Measurements from ENCODE around the gene COMTD1.

DNA sequence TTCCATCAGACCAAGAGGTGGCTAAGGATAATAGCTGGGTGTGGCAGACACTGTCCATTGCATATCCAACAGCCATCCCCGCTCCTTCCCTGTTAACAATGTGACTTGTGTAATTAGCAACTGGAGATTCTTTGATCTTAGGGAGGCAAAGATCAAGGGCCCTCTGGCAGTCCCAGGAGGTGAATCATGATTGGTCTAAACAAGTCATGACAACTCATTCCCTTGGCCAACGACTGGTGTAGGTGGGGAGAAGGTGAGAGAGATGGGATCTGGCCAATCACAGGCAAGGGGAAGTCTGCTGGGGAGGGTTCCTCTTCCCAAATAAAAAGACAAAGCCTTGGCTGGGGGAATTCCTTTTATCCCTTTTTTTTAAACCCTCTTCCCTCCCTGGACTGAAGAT is 46.2 kb upstream of the COMTD1 start:
- TF ChIP-seq FOSL2 (CRISPR knock-in tag; IDR thresholded peaks at IDR 0.05) (0 out of 2 replicates have a peak, but pooled peaks have one; percentile 33), BRCA1 (CRISPR knock-in tag; IDR thresholded peaks at IDR 0.05) (no peak), ZNF570 (CRISPR knock-in tag; IDR thresholded peaks at IDR 0.05; ENCODE audit: borderline replicate concordance) (no peak), POLR2AphosphoS2 (IDR thresholded peaks at IDR 0.05; ENCODE audit: low read depth, low read length) (no peak), TBP (CRISPR knock-in tag; IDR thresholded peaks at IDR 0.05) (no peak), IKZF4 (CRISPR knock-in tag; IDR thresholded peaks at IDR 0.05; ENCODE audit: borderline replicate concordance, low read depth, not compliant biosample characterization) (no peak), ERF (CRISPR knock-in tag; IDR thresholded peaks at IDR 0.05) (no peak), FOXJ3 (CRISPR knock-in tag; IDR thresholded peaks at IDR 0.05; ENCODE audit: borderline replicate concordance) (no peak), EP300 (IDR thresholded peaks at IDR 0.05; ENCODE audit: low read depth in 2 of 2, low read length in 2 of 2) (no peak), EP300 (CRISPR knock-in tag; IDR thresholded peaks at IDR 0.05; ENCODE audit: borderline replicate concordance) (no peak), SAP130 (CRISPR knock-in tag; IDR thresholded peaks at IDR 0.05; ENCODE audit: low read depth) (no peak), ZBTB7B (CRISPR knock-in tag; IDR thresholded peaks at IDR 0.05) (no peak)
- TF ChIP-seq, protein P1, sequence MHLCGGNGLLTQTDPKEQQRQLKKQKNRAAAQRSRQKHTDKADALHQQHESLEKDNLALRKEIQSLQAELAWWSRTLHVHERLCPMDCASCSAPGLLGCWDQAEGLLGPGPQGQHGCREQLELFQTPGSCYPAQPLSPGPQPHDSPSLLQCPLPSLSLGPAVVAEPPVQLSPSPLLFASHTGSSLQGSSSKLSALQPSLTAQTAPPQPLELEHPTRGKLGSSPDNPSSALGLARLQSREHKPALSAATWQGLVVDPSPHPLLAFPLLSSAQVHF (CRISPR knock-in tag; IDR thresholded peaks at IDR 0.05) = no peak
- TF ChIP-seq, protein P2, sequence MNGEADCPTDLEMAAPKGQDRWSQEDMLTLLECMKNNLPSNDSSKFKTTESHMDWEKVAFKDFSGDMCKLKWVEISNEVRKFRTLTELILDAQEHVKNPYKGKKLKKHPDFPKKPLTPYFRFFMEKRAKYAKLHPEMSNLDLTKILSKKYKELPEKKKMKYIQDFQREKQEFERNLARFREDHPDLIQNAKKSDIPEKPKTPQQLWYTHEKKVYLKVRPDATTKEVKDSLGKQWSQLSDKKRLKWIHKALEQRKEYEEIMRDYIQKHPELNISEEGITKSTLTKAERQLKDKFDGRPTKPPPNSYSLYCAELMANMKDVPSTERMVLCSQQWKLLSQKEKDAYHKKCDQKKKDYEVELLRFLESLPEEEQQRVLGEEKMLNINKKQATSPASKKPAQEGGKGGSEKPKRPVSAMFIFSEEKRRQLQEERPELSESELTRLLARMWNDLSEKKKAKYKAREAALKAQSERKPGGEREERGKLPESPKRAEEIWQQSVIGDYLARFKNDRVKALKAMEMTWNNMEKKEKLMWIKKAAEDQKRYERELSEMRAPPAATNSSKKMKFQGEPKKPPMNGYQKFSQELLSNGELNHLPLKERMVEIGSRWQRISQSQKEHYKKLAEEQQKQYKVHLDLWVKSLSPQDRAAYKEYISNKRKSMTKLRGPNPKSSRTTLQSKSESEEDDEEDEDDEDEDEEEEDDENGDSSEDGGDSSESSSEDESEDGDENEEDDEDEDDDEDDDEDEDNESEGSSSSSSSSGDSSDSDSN (CRISPR knock-in tag; IDR thresholded peaks at IDR 0.05) = no peak
